Duodenal mucosa (tissue), 2 donors: ENCODE results near the gene TMEM132C.

ENCODE experiments used
- H3K27ac ChIP-seq: one replicate; pipeline ENCODE4 v1.7.0; 2013; ENCODE audit warnings: low read depth, low read length
- H3K27me3 ChIP-seq, 2 donors: one replicate each; pipeline ENCODE4 v1.7.0; 2013; ENCODE audit warnings: low read length in 2 of 2, control low read depth in 1 of 2; ENCODE audit not compliant: insufficient read depth in 2 of 2, control insufficient read depth in 1 of 2
- H3K36me3 ChIP-seq, 2 donors: one replicate each; pipeline ENCODE4 v1.7.0; 2013; ENCODE audit warnings: low read length in 2 of 2, control low read depth in 1 of 2; ENCODE audit not compliant: insufficient read depth in 2 of 2, control insufficient read depth in 1 of 2
- H3K4me1 ChIP-seq, 2 donors: one replicate each; pipeline ENCODE4 v1.7.0; 2013; ENCODE audit warnings: low read length in 2 of 2, control low read depth in 1 of 2; ENCODE audit not compliant: insufficient read depth in 2 of 2, control insufficient read depth in 1 of 2
- H3K4me3 ChIP-seq, 2 donors: one replicate each; pipeline ENCODE4 v1.7.0; 2013; ENCODE audit warnings: low read length in 2 of 2, low read depth in 1 of 2
- H3K9ac ChIP-seq, 2 donors: one replicate each; pipeline ENCODE4 v1.7.0; 2013; ENCODE audit warnings: low read length in 2 of 2, low read depth in 1 of 2
- H3K9me3 ChIP-seq, 2 donors: one replicate each; pipeline ENCODE4 v1.7.0; 2013; ENCODE audit warnings: low read length in 2 of 2, control low read depth in 1 of 2; ENCODE audit not compliant: control insufficient read depth in 1 of 2

The TMEM132C gene

DNA sequence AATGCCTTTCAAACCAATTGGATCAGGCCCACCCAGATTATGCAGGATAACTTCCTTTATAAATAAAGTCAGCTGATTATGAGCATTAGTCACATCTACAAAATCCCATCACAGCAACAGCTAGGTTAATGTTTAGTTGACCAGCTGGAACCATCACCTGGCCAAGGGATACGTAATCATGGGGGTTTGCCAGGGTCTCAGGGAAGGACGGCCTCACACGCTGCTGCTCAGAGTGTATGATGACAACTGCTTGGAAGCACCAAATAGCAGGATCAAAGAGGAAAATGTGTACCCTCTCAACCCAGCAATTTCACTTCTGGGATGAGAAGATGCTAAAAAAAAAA, 394.2 kb downstream of the TMEM132C start:
- Histone ChIP-seq H3K27me3 (no peaks in the 10 kb centered on the region), H3K27ac (no peak overlapping the region), H3K36me3 (no peaks in the 10 kb centered on the region), H3K9ac (no peak overlapping the region), H3K4me1 (peaks cover 21 to 30% of the 10 kb centered on the region in 2 donors), H3K9me3 (peaks cover 8% of the 10 kb centered on the region in 2 donors), H3K4me3 (peak overlapping the region in 1 of 2 donors; percentile 19)

DNA sequence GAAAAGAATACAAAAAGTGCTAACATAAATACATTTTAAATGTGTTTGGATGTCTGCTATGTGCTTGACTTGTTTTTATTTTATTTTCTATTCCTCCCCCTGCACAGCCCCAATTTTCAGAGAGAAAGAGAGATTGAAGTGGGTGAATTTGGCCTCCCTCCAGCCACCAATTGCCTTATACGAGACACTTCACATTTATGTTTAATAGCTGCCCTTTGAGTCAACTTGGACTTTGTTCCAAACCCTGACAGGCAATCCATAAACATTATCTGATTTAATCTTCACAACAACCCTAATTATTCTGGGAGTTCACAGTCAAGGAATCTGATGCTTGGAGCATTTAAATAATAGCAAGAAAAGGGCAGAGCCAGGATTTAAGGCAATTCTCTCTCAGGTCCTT, 395.1 kb downstream of the TMEM132C start:
- H3K9ac ChIP-seq, result no peak overlapping the region
- H3K27ac ChIP-seq, result no peak overlapping the region
- H3K9me3 ChIP-seq, result peaks cover 8% of the 10 kb centered on the region in 2 donors
- H3K4me3 ChIP-seq, result no peak overlapping the region
- no peaks in the 10 kb centered on the region for H3K36me3 ChIP-seq
- H3K27me3 ChIP-seq, result no peaks in the 10 kb centered on the region
- H3K4me1 ChIP-seq, result peaks cover 21 to 30% of the 10 kb centered on the region in 2 donors

DNA sequence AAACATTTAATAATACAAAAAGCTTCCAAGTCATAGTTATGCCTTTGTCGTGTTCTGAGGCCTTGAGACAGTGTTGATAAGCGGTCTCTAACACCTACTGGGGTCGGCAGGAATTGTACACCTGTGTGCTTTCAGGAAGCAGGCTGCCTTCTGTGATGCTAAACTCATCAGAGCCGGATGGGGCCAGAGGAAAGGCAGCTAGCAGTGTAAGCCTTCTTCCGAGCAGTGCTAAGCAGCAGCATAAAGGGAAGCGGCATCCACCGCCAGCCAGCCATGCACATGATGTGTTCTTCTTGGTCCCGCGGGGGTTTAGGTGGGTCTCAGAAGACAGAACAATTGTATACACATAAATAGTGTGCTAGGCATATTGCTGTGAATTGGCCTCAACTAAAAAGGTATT, 397.5 kb downstream of the TMEM132C start:
- H3K27ac ChIP-seq, result no peak overlapping the region
- H3K4me3 ChIP-seq, result no peak overlapping the region
- peaks cover 21 to 30% of the 10 kb centered on the region in 2 donors for H3K4me1 ChIP-seq
- H3K36me3 ChIP-seq, result no peaks in the 10 kb centered on the region
- peaks cover 8% of the 10 kb centered on the region in 2 donors for H3K9me3 ChIP-seq
- H3K27me3 ChIP-seq, result no peaks in the 10 kb centered on the region
- H3K9ac ChIP-seq, result no peak overlapping the region

DNA sequence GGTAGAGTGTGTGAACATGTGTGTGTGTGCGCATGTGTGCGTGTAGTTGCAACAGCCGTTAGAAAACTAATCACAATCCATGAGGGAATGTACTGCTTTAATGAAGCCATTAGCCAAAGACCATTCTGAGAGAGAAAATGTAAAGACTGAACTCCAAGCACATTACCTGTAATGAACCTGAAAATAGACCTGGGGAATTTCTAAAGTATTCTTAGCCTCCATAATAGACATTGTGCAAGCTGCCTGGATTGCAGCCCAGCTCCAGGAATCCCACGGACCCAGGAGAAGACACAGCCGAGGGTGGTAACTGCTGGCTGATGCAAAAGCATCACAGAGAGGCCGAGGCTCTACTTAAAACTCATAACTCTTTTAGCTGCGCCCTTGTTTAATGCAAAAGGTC, 400.2 kb downstream of the TMEM132C start:
- no peak overlapping the region for H3K27ac ChIP-seq
- H3K36me3 ChIP-seq, result no peaks in the 10 kb centered on the region
- H3K4me3 ChIP-seq, result no peak overlapping the region
- peaks cover 5 to 7% of the 10 kb centered on the region in 2 donors for H3K4me1 ChIP-seq
- H3K9ac ChIP-seq, result no peak overlapping the region
- H3K9me3 ChIP-seq, result peaks cover 8% of the 10 kb centered on the region in 2 donors
- H3K27me3 ChIP-seq, result no peaks in the 10 kb centered on the region

DNA sequence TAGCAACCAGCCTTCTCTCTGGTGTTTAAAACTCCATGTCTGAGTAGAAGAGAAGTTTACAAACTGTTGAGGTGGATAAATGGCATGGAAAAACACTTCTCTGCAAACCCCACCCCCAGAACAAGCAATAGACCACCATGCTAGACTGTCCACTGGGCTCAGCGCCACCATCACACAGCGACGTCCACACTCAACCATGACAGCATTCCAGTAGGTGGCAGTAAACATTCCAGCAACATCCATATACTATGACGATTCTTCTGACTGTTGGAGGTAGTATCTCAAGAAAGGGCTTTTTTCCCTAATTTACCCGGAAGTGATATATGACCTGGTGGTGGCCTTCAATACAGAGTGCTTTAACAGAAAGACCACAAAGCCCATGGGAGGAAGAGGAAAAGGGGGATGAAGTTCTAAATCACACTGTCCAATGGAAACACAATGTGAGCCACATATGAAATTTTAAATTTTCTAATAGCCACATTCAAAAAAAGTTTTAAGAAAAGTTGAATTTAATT, 404.6 kb downstream of the TMEM132C start:
- Histone ChIP-seq H3K9me3 (no peaks in the 10 kb centered on the region), H3K36me3 (no peaks in the 10 kb centered on the region), H3K4me1 (no peaks in the 10 kb centered on the region), H3K9ac (no peak overlapping the region), H3K4me3 (no peak overlapping the region), H3K27me3 (no peaks in the 10 kb centered on the region), H3K27ac (no peak overlapping the region)

DNA sequence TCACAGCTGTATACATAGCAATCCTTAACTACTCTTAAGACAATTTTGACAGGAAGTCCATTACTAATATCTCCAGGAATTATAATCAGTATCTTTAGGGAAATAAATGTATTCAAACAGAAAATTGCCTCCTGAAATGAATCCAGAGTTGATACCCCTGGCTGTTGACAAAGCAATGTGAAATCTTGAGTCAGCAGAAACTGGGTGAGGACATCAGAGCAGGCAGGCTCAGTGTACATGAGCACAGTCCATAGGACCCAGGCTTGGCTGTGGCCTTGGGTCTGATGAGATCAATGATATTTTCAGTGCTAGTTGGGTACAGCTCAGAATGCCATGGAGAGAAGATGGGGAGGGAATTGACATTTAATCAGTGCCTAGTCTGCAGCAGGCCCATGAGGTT, 405.5 kb downstream of the TMEM132C start:
- H3K36me3 ChIP-seq, result no peaks in the 10 kb centered on the region
- no peaks in the 10 kb centered on the region for H3K9me3 ChIP-seq
- no peaks in the 10 kb centered on the region for H3K27me3 ChIP-seq
- H3K4me3 ChIP-seq, result no peak overlapping the region
- H3K9ac ChIP-seq, result no peak overlapping the region
- no peaks in the 10 kb centered on the region for H3K4me1 ChIP-seq
- no peak overlapping the region for H3K27ac ChIP-seq

DNA sequence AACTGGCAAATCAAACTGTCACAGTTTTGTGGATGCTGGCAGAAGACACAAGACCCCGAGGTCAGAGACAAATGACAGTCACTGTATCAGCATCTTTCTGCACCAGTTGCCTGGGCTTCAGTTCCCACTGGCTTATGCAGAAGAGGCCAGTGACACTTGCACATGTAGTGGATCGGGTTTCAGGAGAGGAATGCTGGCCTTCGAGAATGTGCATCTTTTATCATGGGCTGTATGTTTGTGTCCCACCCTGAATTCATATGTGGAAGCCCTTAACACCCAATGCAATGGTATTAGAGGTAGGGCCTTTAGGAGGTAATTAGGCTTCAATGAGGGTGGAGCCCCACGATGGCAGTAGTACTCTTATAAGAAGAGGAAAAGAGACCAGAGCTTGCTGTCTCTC, 405.9 kb downstream of the TMEM132C start:
- Histone ChIP-seq H3K9ac (no peak overlapping the region), H3K9me3 (no peaks in the 10 kb centered on the region), H3K4me1 (no peaks in the 10 kb centered on the region), H3K36me3 (no peaks in the 10 kb centered on the region), H3K27me3 (no peaks in the 10 kb centered on the region), H3K4me3 (no peak overlapping the region), H3K27ac (no peak overlapping the region)

DNA sequence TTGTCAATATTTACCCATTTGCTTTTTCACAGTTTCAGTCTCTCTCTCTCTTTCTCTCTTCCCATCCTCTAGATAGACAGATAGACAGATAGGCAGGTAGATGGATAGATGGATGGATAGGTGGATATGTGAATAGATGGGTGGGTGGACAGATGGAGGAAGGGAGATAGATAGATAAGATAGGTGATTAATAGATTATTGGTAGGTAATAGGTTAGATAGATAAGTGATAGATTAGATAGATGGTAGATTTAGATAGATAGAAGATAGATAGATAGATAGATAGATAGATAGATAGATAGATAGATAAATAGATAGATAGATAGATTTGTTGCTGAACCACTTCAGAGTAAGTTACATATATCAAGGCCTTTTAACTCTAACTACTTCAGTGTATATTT, 408.6 kb downstream of the TMEM132C start:
- no peak overlapping the region for H3K4me3 ChIP-seq
- no peaks in the 10 kb centered on the region for H3K4me1 ChIP-seq
- H3K27me3 ChIP-seq, result no peaks in the 10 kb centered on the region
- no peaks in the 10 kb centered on the region for H3K36me3 ChIP-seq
- no peak overlapping the region for H3K9ac ChIP-seq
- H3K27ac ChIP-seq, result no peak overlapping the region
- peaks cover 0 to 4% of the 10 kb centered on the region in 2 donors for H3K9me3 ChIP-seq

DNA sequence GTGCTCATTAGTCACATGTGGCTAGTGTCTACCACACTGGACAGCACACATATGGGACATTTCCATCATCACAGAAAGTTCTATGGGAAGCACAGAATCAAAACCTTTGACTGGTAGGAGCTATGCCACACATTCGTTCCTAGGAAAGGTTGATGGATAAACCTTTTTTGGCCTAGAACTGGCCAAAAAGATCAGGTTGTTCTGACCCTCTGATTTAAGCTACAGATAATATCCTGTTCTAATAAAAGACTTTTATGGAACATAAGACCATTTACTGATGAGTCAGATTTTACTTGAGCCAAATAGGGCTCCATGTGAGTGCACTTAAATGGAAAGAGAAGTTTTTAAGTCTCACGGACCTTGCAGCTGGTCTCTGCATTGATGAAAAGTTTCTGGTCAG, 413.6 kb downstream of the TMEM132C start:
- peaks cover 0 to 4% of the 10 kb centered on the region in 2 donors for H3K9me3 ChIP-seq
- H3K36me3 ChIP-seq, result no peaks in the 10 kb centered on the region
- no peak overlapping the region for H3K4me3 ChIP-seq
- no peak overlapping the region for H3K9ac ChIP-seq
- no peaks in the 10 kb centered on the region for H3K27me3 ChIP-seq
- no peaks in the 10 kb centered on the region for H3K4me1 ChIP-seq
- no peak overlapping the region for H3K27ac ChIP-seq

DNA sequence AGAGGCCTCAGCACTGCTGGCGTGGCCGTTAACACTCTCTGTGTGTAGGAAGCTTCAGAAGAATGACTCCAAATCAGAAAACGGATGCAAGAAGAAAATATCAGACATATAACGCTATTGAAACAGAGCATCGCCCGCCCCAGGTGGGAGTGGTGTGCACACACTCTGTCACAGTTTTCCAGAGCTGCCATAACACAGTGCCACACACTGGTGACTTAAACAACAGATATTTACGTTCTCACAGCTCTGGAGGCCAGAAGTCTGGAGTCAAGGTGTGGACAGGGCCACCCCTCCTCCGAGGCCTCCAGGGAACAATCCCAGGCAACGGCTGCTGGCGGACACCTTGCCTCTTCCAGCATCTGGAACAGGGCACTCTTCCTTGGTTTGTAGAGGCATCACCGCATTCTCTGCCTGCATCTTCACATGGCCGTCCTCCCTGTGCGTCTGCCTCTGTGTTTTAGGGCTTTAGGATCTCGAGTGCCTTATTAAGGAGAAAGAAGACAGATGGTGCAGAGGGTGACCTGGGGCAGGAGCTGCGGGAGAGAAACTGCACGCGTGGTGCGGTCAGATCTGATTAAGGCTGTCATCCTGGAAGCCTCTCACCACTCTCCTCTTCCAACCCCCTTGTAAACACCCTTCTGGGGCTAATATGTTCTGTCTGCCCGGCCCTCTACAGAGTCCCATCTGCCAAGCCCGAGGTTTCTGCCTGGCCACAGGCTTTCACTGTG, 415.7 kb downstream of the TMEM132C start:
- no peaks in the 10 kb centered on the region for H3K36me3 ChIP-seq
- H3K4me3 ChIP-seq, result no peak overlapping the region
- H3K27ac ChIP-seq, result no peak overlapping the region
- H3K9ac ChIP-seq, result no peak overlapping the region
- H3K27me3 ChIP-seq, result no peaks in the 10 kb centered on the region
- no peaks in the 10 kb centered on the region for H3K4me1 ChIP-seq
- peaks cover 0 to 4% of the 10 kb centered on the region in 2 donors for H3K9me3 ChIP-seq
